SU-DHL-6 (cell line): ENCODE results near the gene AXL.

Experiments used
- H2AFZ ChIP-seq: fragments of 200-600 bp; sonication (generic); 2 replicates; pipeline ENCODE4 v1.6.1; 2014; ENCODE audit warnings: low read depth, mild to moderate bottlenecking, moderate library complexity, mixed read lengths, antibody characterized with exemption, low read length; ENCODE audit not compliant: severe bottlenecking
- H3F3A ChIP-seq: fragments of 200-600 bp; shearing (Covaris generic); 2 replicates; pipeline ENCODE4 v1.6.0; 2016; ENCODE audit warnings: antibody characterized with exemption, mild to moderate bottlenecking; ENCODE audit not compliant: insufficient read depth
- H3K27ac ChIP-seq: fragments of 200-600 bp; sonication (generic); 2 replicates; pipeline ENCODE4 v1.5.1; 2016; ENCODE audit warnings: low read depth, mild to moderate bottlenecking, low read length, moderate library complexity, mixed read lengths
- H3K27me3 ChIP-seq: fragments of 200-600 bp; sonication (generic), shearing (Covaris generic); 2 replicates; pipeline ENCODE4 v1.6.0; 2014; ENCODE audit warnings: mild to moderate bottlenecking, low read length
- H3K36me3 ChIP-seq: fragments of 200-600 bp; sonication (generic); 2 replicates; pipeline ENCODE4 v1.6.1; 2014; ENCODE audit warnings: mild to moderate bottlenecking, low read length, mixed read lengths
- H3K4me2 ChIP-seq: fragments of 300-600, 200-600 bp; shearing (Covaris generic), sonication (generic); 2 replicates; pipeline ENCODE4 v1.6.0; 2014; ENCODE audit warnings: low read length, low read depth, mild to moderate bottlenecking; ENCODE audit not compliant: poor library complexity, severe bottlenecking
- H3K4me3 ChIP-seq: fragments of 200-600 bp; sonication (generic); 2 replicates; pipeline ENCODE4 v1.5.1; 2014; ENCODE audit warnings: antibody characterized with exemption, low read length, mild to moderate bottlenecking, mixed read lengths; ENCODE audit not compliant: insufficient read depth, poor library complexity, severe bottlenecking
- H3K79me2 ChIP-seq: fragments of 200-600 bp; sonication (generic); 2 replicates; pipeline ENCODE4 v1.6.1; 2014; ENCODE audit warnings: mild to moderate bottlenecking, low read length, moderate library complexity; ENCODE audit not compliant: insufficient read depth
- H3K9ac ChIP-seq: fragments of 200-600 bp; sonication (generic); 2 replicates; pipeline ENCODE4 v1.7.0; 2014; ENCODE audit warnings: mild to moderate bottlenecking, low read length
- H3K9me2 ChIP-seq: fragments of 200-600 bp; sonication (generic); replicated peaks from 2 replicates; pipeline ENCODE4 v1.6.1; 2014; ENCODE audit warnings: low read length; ENCODE audit not compliant: insufficient read depth
- H3K9me3 ChIP-seq: fragments of 200-600 bp; sonication (generic); 2 replicates; pipeline ENCODE4 v1.6.1; 2014; ENCODE audit warnings: low read length, mixed read lengths; ENCODE audit not compliant: insufficient read depth
- H4K20me1 ChIP-seq: fragments of 200-600 bp; sonication (generic); 2 replicates; pipeline ENCODE4 v1.6.1; 2014; ENCODE audit warnings: low read depth, mild to moderate bottlenecking, antibody characterized with exemption, low read length, moderate library complexity, mixed read lengths
- CTCF ChIP-seq: fragments of 200-600 bp; sonication (generic); IDR thresholded peaks from one replicate; pipeline ENCODE4 v1.5.1; 2017; ENCODE audit warnings: antibody characterized with exemption, mild to moderate bottlenecking, low read length, moderate library complexity; ENCODE audit not compliant: insufficient read depth, poor library complexity, severe bottlenecking
- EZH2phosphoT487 ChIP-seq: fragments of 200-600 bp; sonication (generic), shearing (Covaris generic); conservative IDR thresholded peaks from 2 replicates; pipeline ENCODE4 v1.6.1; 2018; ENCODE audit warnings: mild to moderate bottlenecking, antibody characterized with exemption, low read length, moderate library complexity, mixed read lengths

The AXL gene

GRCh38 chr19:41217741-41218140, 1.3 kb upstream of the AXL start:
- no peak overlapping the region for H3K27ac ChIP-seq
- no peaks in the 10 kb centered on the region for H3F3A ChIP-seq
- H2AFZ ChIP-seq = no peak overlapping the region
- no peak overlapping the region for H3K9ac ChIP-seq
- H3K4me2 ChIP-seq = no peak overlapping the region
- no peaks in the 10 kb centered on the region for H3K27me3 ChIP-seq
- no peak for TF ChIP-seq EZH2phosphoT487
- TF ChIP-seq CTCF = no peak
- H3K79me2 ChIP-seq = no peaks in the 10 kb centered on the region
- H3K9me3 ChIP-seq = no peaks in the 10 kb centered on the region
- H4K20me1 ChIP-seq = no peaks in the 10 kb centered on the region
- no peak overlapping the region for H3K4me3 ChIP-seq
- no peaks in the 10 kb centered on the region for H3K36me3 ChIP-seq
- H3K9me2 ChIP-seq = no peaks in the 10 kb centered on the region

- Histone ChIP-seq H3K27me3 (no peaks in the 10 kb centered on the region), H2AFZ (no peak overlapping the region), H3K9me3 (no peaks in the 10 kb centered on the region), H3K4me2 (no peak overlapping the region), H3K36me3 (no peaks in the 10 kb centered on the region), H3F3A (no peaks in the 10 kb centered on the region), H3K9me2 (no peaks in the 10 kb centered on the region), H3K4me3 (no peak overlapping the region), H3K27ac (no peak overlapping the region), H4K20me1 (no peaks in the 10 kb centered on the region), H3K79me2 (no peaks in the 10 kb centered on the region), H3K9ac (no peak overlapping the region)
- TF ChIP-seq CTCF (no peak), EZH2phosphoT487 (no peak)
Measured at GRCh38 chr19:41218249-41218614, 791 bp upstream of the AXL start.

- Histone ChIP-seq H3K79me2 (no peaks in the 10 kb centered on the region), H3K9ac (no peak overlapping the region), H3K36me3 (no peaks in the 10 kb centered on the region), H2AFZ (no peak overlapping the region), H4K20me1 (no peaks in the 10 kb centered on the region), H3K4me3 (no peak overlapping the region), H3K27me3 (no peaks in the 10 kb centered on the region), H3K9me3 (no peaks in the 10 kb centered on the region), H3K27ac (no peak overlapping the region), H3K4me2 (no peak overlapping the region), H3F3A (no peaks in the 10 kb centered on the region), H3K9me2 (no peaks in the 10 kb centered on the region)
- TF ChIP-seq CTCF (no peak), EZH2phosphoT487 (no peak)
Measured at GRCh38 chr19:41219924-41220567, 1.0 kb downstream of the AXL start.
